Fibroblast of skin of right biceps (primary cell): ENCODE measurements around the gene ALPI.

ENCODE experiments used
- DNase-seq: peaks from one replicate; pipeline ENCODE4 v3.0.0-alpha.2; 2013

Gene ALPI

GRCh38 chr2:232486558-232487384 is 30.8 kb downstream of the ALPI start:
- DNase-seq = no peak

- DNase-seq = no peak
Measured at GRCh38 chr2:232487385-232488096, 31.6 kb downstream of the ALPI start, which contains the start of gene ECEL1. Gene ECEL1, minus strand, starts transcription at chr2:232487834. Its CDS starts 1,181 bp downstream, at chr2:232486653.

- DNase-seq = no peak
Measured at GRCh38 chr2:232488097-232488711, 32.3 kb downstream of the ALPI start.

- no peak for DNase-seq
Measured at GRCh38 chr2:232488721-232489300, 32.9 kb downstream of the ALPI start.

GRCh38 chr2:232489516-232490220 is 33.7 kb downstream of the ALPI start:
- DNase-seq = no peak

- no peak for DNase-seq
Measured at GRCh38 chr2:232490221-232491138, 34.5 kb downstream of the ALPI start.

- no peak for DNase-seq
Measured at GRCh38 chr2:232491139-232491780, 35.3 kb downstream of the ALPI start.

- DNase-seq = no peak
Measured at GRCh38 chr2:232492236-232492848, 36.4 kb downstream of the ALPI start.

- no peak for DNase-seq
Measured at GRCh38 chr2:232492963-232493700, 37.2 kb downstream of the ALPI start.

GRCh38 chr2:232493701-232494474 is 37.9 kb downstream of the ALPI start:
- DNase-seq = no peak

- no peak for DNase-seq
Measured at GRCh38 chr2:232494542-232494941, 38.6 kb downstream of the ALPI start.

- no peak for DNase-seq
Measured at GRCh38 chr2:232495292-232495691, 39.3 kb downstream of the ALPI start.

- no peak for DNase-seq
Measured at GRCh38 chr2:232496501-232497270, 40.7 kb downstream of the ALPI start.

GRCh38 chr2:232497348-232497747 is 41.4 kb downstream of the ALPI start:
- DNase-seq = no peak

- DNase-seq = no peak
Measured at GRCh38 chr2:232498452-232498851, 42.5 kb downstream of the ALPI start.

GRCh38 chr2:232501331-232501771 is 45.4 kb downstream of the ALPI start:
- DNase-seq = no peak

- no peak for DNase-seq
Measured at GRCh38 chr2:232501794-232502390, 45.9 kb downstream of the ALPI start.

- DNase-seq = no peak
Measured at GRCh38 chr2:232502511-232502910, 46.6 kb downstream of the ALPI start.
